ENCODE measurements around the gene FAM131B. TPM values are rescaled to one million over a fixed set of nuclear protein-coding genes. Genes with fewer than 3 reads are reported as not detected.
A peak's percentile ranks its signal among the peaks of the same experiment; 100 is the strongest.

FAM131B gene
- total and polyA plus RNA-seq, 12 donors, result 0.10 to 1.7 (median 0.36) TPM

- Histone ChIP-seq H3K27ac (no peak overlapping the region), H3K9me3 (replicated peaks in 1 of 3) (no peaks in the 10 kb centered on the region), H3K4me1 (replicated peaks in 1 of 2) (no peaks in the 10 kb centered on the region), H3K4me3 (no peak overlapping the region), H3K27me3 (no peaks in the 10 kb centered on the region), H3K36me3 (replicated peaks in 1 of 2) (no peaks in the 10 kb centered on the region)
- intact Hi-C loops (cut with DNase I), result no loop called here
- TF ChIP-seq POLR2A (IDR thresholded peaks at IDR 0.05), result no peak
- no peak for TF ChIP-seq CTCF (IDR thresholded peaks at IDR 0.05)
- peak in 5 of 7 donors; percentile 15 to 33 (median 23) for DNase-seq
- WGBS, 4 donors, result 81 to 89% (median 85%) methylated on average over 4 of the region's 4 CpGs
These were observed 40.8 kb downstream of the FAM131B start for GRCh38 chr7:143321734-143322133.

DNA sequence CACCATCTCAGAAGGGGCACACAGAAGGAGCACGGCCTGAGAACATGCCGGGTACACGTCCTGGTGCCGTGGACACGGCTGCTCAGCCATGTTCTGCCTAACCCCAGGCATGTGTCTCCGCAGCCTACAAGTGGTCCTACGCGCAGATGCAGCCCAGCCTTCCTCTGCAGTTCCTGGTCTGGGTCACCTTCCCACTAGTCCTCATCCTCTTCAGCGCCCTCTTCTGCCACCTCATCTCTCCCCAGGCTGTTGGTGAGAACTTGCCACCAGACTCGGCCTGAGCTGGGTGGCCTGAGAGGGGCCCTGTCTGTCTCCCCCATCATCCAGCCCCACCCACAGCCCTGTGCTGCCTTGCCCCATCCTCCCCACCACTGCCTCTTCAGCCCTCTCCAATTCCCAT is 41.3 kb downstream of the FAM131B start:
- TF ChIP-seq CTCF (IDR thresholded peaks at IDR 0.05), result no peak
- no peak for TF ChIP-seq POLR2A (IDR thresholded peaks at IDR 0.05)
- H3K4me3 ChIP-seq, result no peak overlapping the region
- 94 to 97% (median 94%) methylated on average over 2 to 10 of the region's 10 CpGs for WGBS, 4 donors
- H3K4me1 ChIP-seq (replicated peaks in 1 of 2), result no peaks in the 10 kb centered on the region
- no peaks in the 10 kb centered on the region for H3K27me3 ChIP-seq
- H3K27ac ChIP-seq, result no peak overlapping the region
- DNase-seq, result no peak
- H3K9me3 ChIP-seq (replicated peaks in 1 of 3), result no peaks in the 10 kb centered on the region
- intact Hi-C loops (cut with DNase I), result no loop called here
- H3K36me3 ChIP-seq (replicated peaks in 1 of 2), result no peaks in the 10 kb centered on the region

- no peak overlapping the region for H3K4me3 ChIP-seq
- 72 to 75% (median 74%) methylated on average over 9 of the region's 9 CpGs for WGBS, 4 donors
- no peaks in the 10 kb centered on the region for H3K9me3 ChIP-seq (replicated peaks in 1 of 3)
- intact Hi-C loops (cut with DNase I), result no loop called here
- H3K27ac ChIP-seq, result no peak overlapping the region
- TF ChIP-seq POLR2A (IDR thresholded peaks at IDR 0.05), result no peak
- TF ChIP-seq CTCF (IDR thresholded peaks at IDR 0.05), result no peak
- H3K36me3 ChIP-seq (replicated peaks in 1 of 2), result no peaks in the 10 kb centered on the region
- peak in 1 of 7 donors; percentile 15 for DNase-seq
- H3K27me3 ChIP-seq, result no peaks in the 10 kb centered on the region
- no peaks in the 10 kb centered on the region for H3K4me1 ChIP-seq (replicated peaks in 1 of 2)
These were observed 41.9 kb downstream of the FAM131B start for GRCh38 chr7:143320620-143321019.

GRCh38 chr7:143318661-143319060 is 43.9 kb downstream of the FAM131B start:
- 57 to 82% (median 66%) methylated on average over 4 to 5 of the region's 5 CpGs for WGBS, 4 donors
- Histone ChIP-seq H3K4me1 (replicated peaks in 1 of 2) (no peaks in the 10 kb centered on the region), H3K4me3 (no peak overlapping the region), H3K9me3 (replicated peaks in 1 of 3) (no peaks in the 10 kb centered on the region), H3K27me3 (no peaks in the 10 kb centered on the region), H3K27ac (peak overlapping the region in 3 of 5 donors; percentile 32 to 62 (median 52)), H3K36me3 (replicated peaks in 1 of 2) (no peaks in the 10 kb centered on the region)
- peak in 5 of 7 donors; percentile 33 to 71 (median 38) for DNase-seq
- TF ChIP-seq CTCF (IDR thresholded peaks at IDR 0.05), result peak in 2 of 6 experiments; percentile 11 to 22
- no peak for TF ChIP-seq POLR2A (IDR thresholded peaks at IDR 0.05)
- intact Hi-C loops (cut with DNase I), result no loop called here

Data from adrenal gland (tissue), 12 donors.